ENCODE measurements around the gene KCNQ5.

KCNQ5 gene

GRCh38 chr6:72683797-72684196 is 61.9 kb downstream of the KCNQ5 start:
- no peak for DNase-seq

- DNase-seq = no peak
These were observed 67.5 kb downstream of the KCNQ5 start for GRCh38 chr6:72689107-72689954.

GRCh38 chr6:72691249-72691648 is 69.4 kb downstream of the KCNQ5 start:
- DNase-seq = no peak

GRCh38 chr6:72696055-72696454 is 74.2 kb downstream of the KCNQ5 start:
- DNase-seq = no peak

- no peak for DNase-seq
These were observed 77.3 kb downstream of the KCNQ5 start for GRCh38 chr6:72699159-72699558.

GRCh38 chr6:72702421-72702820 is 80.6 kb downstream of the KCNQ5 start:
- no peak for DNase-seq

- DNase-seq = no peak
These were observed 81.2 kb downstream of the KCNQ5 start for GRCh38 chr6:72703093-72703492.

GRCh38 chr6:72704979-72705378 is 83.1 kb downstream of the KCNQ5 start:
- DNase-seq = no peak

GRCh38 chr6:72709431-72709830 is 87.6 kb downstream of the KCNQ5 start:
- DNase-seq = no peak

GRCh38 chr6:72711731-72712130 is 89.9 kb downstream of the KCNQ5 start:
- DNase-seq = no peak

GRCh38 chr6:72712910-72713309 is 91.0 kb downstream of the KCNQ5 start:
- DNase-seq = no peak

- no peak for DNase-seq
These were observed 93.3 kb downstream of the KCNQ5 start for GRCh38 chr6:72715119-72715518.

GRCh38 chr6:72716916-72717315 is 95.1 kb downstream of the KCNQ5 start:
- DNase-seq = no peak

- no peak for DNase-seq
These were observed 98.6 kb downstream of the KCNQ5 start for GRCh38 chr6:72720464-72720863.

- DNase-seq = no peak
These were observed 99.5 kb downstream of the KCNQ5 start for GRCh38 chr6:72721346-72721745.

GRCh38 chr6:72724545-72724944 is 102.7 kb downstream of the KCNQ5 start:
- no peak for DNase-seq

- DNase-seq = no peak
These were observed 107.0 kb downstream of the KCNQ5 start for GRCh38 chr6:72728706-72729343.

GRCh38 chr6:72733045-72733444 is 111.2 kb downstream of the KCNQ5 start:
- DNase-seq = no peak

GRCh38 chr6:72738091-72738490 is 116.2 kb downstream of the KCNQ5 start:
- DNase-seq = no peak

GRCh38 chr6:72739368-72739779 is 117.5 kb downstream of the KCNQ5 start:
- no peak for DNase-seq

- no peak for DNase-seq
These were observed 118.3 kb downstream of the KCNQ5 start for GRCh38 chr6:72740135-72740534.

GRCh38 chr6:72741083-72741482 is 119.2 kb downstream of the KCNQ5 start:
- no peak for DNase-seq

GRCh38 chr6:72742001-72742673 is 120.3 kb downstream of the KCNQ5 start:
- DNase-seq = no peak

GRCh38 chr6:72746276-72746675 is 124.4 kb downstream of the KCNQ5 start:
- no peak for DNase-seq
